Endothelial cell (in vitro differentiated cells): ENCODE data around the gene PSMF1. TPM values are rescaled to one million over a fixed set of nuclear protein-coding genes. Genes with fewer than 3 reads are reported as not detected.
A peak's percentile ranks its signal among the peaks of the same experiment; 100 is the strongest.

Experiments
- DNase-seq: peaks from one replicate; pipeline ENCODE4 v3.0.0; 2021; ENCODE audit warnings: low spot score
- H3K27ac Mint-ChIP-seq: one replicate; pipeline ENCODE4 v1.8.0; 2021; ENCODE audit warnings: mixed read lengths, inconsistent platforms; ENCODE audit not compliant: unreplicated experiment
- H3K27me3 Mint-ChIP-seq: one replicate; pipeline ENCODE4 v1.8.0; 2021; ENCODE audit warnings: mild to moderate bottlenecking, moderate library complexity, mixed read lengths, inconsistent platforms; ENCODE audit not compliant: unreplicated experiment
- H3K36me3 Mint-ChIP-seq: one replicate; pipeline ENCODE4 v1.8.0; 2021; ENCODE audit warnings: mild to moderate bottlenecking, low read depth, mixed read lengths, inconsistent platforms; ENCODE audit not compliant: unreplicated experiment
- H3K4me1 Mint-ChIP-seq: one replicate; pipeline ENCODE4 v1.8.0; 2021; ENCODE audit warnings: mild to moderate bottlenecking, mixed read lengths, inconsistent platforms; ENCODE audit not compliant: unreplicated experiment
- H3K4me3 Mint-ChIP-seq: one replicate; pipeline ENCODE4 v1.8.0; 2021; ENCODE audit warnings: mild to moderate bottlenecking, mixed read lengths, inconsistent platforms; ENCODE audit not compliant: unreplicated experiment
- H3K9me3 Mint-ChIP-seq: one replicate; pipeline ENCODE4 v1.8.0; 2021; ENCODE audit warnings: mixed read lengths, inconsistent platforms; ENCODE audit not compliant: unreplicated experiment
- CTCF ChIP-seq: fragments of 200-600 bp; sonication (generic); IDR thresholded peaks from one replicate; pipeline ENCODE4 v1.5.0; 2021; ENCODE audit warnings: antibody characterized with exemption; ENCODE audit not compliant: unreplicated experiment
- total RNA-seq: library from RNA; stranded (reverse); fragmentation: NEBNext Ultra II Directional; extraction: Animal tissue kit (Norgen Biotek cat#: 25700); gene quantifications from one replicate; pipeline ENCODE4 v1.2.1, GENCODE V29; 2021; ENCODE audit not compliant: unreplicated experiment

PSMF1 gene
- total RNA-seq, 1 donor from 2014 or later, result 91.7 TPM

GRCh38 chr20:1150218-1150617 is 31.8 kb downstream of the PSMF1 start:
- TF ChIP-seq CTCF, result no peak

GRCh38 chr20:1150968-1151367 is 32.6 kb downstream of the PSMF1 start:
- no peaks in the 10 kb centered on the region for H3K9me3 Mint-ChIP-seq
- peaks cover 24% of the 10 kb centered on the region for H3K4me1 Mint-ChIP-seq
- H3K27ac Mint-ChIP-seq, result no peak overlapping the region
- no peak for DNase-seq
- no peak overlapping the region for H3K4me3 Mint-ChIP-seq
- peaks cover 1% of the 10 kb centered on the region for H3K27me3 Mint-ChIP-seq
- TF ChIP-seq CTCF, result no peak
- peaks cover 26% of the 10 kb centered on the region for H3K36me3 Mint-ChIP-seq

More at GRCh38 chr20:1150218-1150617, 31.8 kb downstream of the PSMF1 start:
- Mint-ChIP-seq H3K36me3 (peaks cover 26% of the 10 kb centered on the region), H3K27ac (no peak overlapping the region), H3K4me3 (no peak overlapping the region), H3K27me3 (no peaks in the 10 kb centered on the region), H3K9me3 (no peaks in the 10 kb centered on the region), H3K4me1 (peaks cover 19% of the 10 kb centered on the region)
- no peak for DNase-seq

GRCh38 chr20:1154226-1154625 is 35.8 kb downstream of the PSMF1 start:
- peaks cover 34% of the 10 kb centered on the region for H3K36me3 Mint-ChIP-seq
- H3K27ac Mint-ChIP-seq, result no peak overlapping the region
- no peaks in the 10 kb centered on the region for H3K9me3 Mint-ChIP-seq
- no peak for TF ChIP-seq CTCF
- DNase-seq, result no peak
- peaks cover 34% of the 10 kb centered on the region for H3K4me1 Mint-ChIP-seq
- no peak overlapping the region for H3K4me3 Mint-ChIP-seq
- peaks cover 3% of the 10 kb centered on the region for H3K27me3 Mint-ChIP-seq

- H3K27me3 Mint-ChIP-seq, result peaks cover 3% of the 10 kb centered on the region
- H3K4me3 Mint-ChIP-seq, result no peak overlapping the region
- H3K36me3 Mint-ChIP-seq, result peaks cover 34% of the 10 kb centered on the region
- DNase-seq, result no peak
- H3K9me3 Mint-ChIP-seq, result no peaks in the 10 kb centered on the region
- peak overlapping the region; percentile 28 for H3K27ac Mint-ChIP-seq
- no peak for TF ChIP-seq CTCF
- H3K4me1 Mint-ChIP-seq, result peaks cover 34% of the 10 kb centered on the region
These were observed 36.3 kb downstream of the PSMF1 start for GRCh38 chr20:1154691-1155090.

- no peak for TF ChIP-seq CTCF
- H3K27me3 Mint-ChIP-seq, result peaks cover 3% of the 10 kb centered on the region
- peak overlapping the region; percentile 28 for H3K27ac Mint-ChIP-seq
- peaks cover 34% of the 10 kb centered on the region for H3K4me1 Mint-ChIP-seq
- DNase-seq, result no peak
- peak overlapping the region; percentile 14 for H3K4me3 Mint-ChIP-seq
- peaks cover 34% of the 10 kb centered on the region for H3K36me3 Mint-ChIP-seq
- H3K9me3 Mint-ChIP-seq, result no peaks in the 10 kb centered on the region
These were observed 36.9 kb downstream of the PSMF1 start for GRCh38 chr20:1155342-1155741.
